HepG2 (cell line): ENCODE measurements around the gene RFX2. TPM values are rescaled to one million over a fixed set of nuclear protein-coding genes. Genes with fewer than 3 reads are reported as not detected.

Source experiments
- ATAC-seq: fragments of 200-7000 bp; cut with Tn5 transposase; 3 replicates; pipeline ENCODE4 v1.9.1; 2020; ENCODE audit warnings: mild to moderate bottlenecking, moderate library complexity
- BruUV-seq: library from RNA; stranded (reverse); fragments of 400-500 nt; replicated peaks from 2 replicates; lab custom pipeline; 2021; lab: Mats Ljungman, UMichigan
- CTCF ChIA-PET: fragments of 300-600 bp; formaldehyde crosslinking; extraction: SDS; loops from one replicate; lab custom pipeline; 2021; ENCODE audit warnings: low total read pairs, inconsistent platforms, low intra/inter-chr PET ratio; lab: Yijun Ruan, JAX
- POLR2A ChIA-PET: fragments of 350-600 bp; sonication (Branson Sonifier 250); formaldehyde crosslinking; loops from one replicate; lab custom pipeline; 2020; ENCODE audit warnings: antibody characterized with exemption, inconsistent platforms; lab: Yijun Ruan, JAX
- DNase-seq: peaks from one replicate; pipeline ENCODE4 v3.0.0-alpha.2; 2015; ENCODE audit warnings: low spot score
- FAIRE-seq: peaks from 3 replicates; lab custom pipeline; 2011; peaks lifted over from hg19 to GRCh38; lab: Jason Lieb, UNC
- H2AFZ ChIP-seq: one replicate; pipeline ENCODE4 v1.6.1; 2011; ENCODE audit warnings: low read length, inconsistent platforms
- H3K27ac ChIP-seq: fragments of 300-600 bp; 3 replicates; pipeline ENCODE4 v1.8.0; 2011; ENCODE audit warnings: mixed run types, mild to moderate bottlenecking, mixed read lengths, low read length, inconsistent platforms; ENCODE audit not compliant: insufficient read depth; ENCODE audit errors: extremely low read length
- H3K27me3 ChIP-seq, 2 experiments: fragments of 200-600 bp in 1 of 2; 2 replicates in 1 of 2; 3 replicates in 1 of 2; pipeline versions ENCODE4 v1.6.0 to v1.8.0; 2011; ENCODE audit warnings: low read length in 2 of 2, mild to moderate bottlenecking in 2 of 2, moderate library complexity in 2 of 2, inconsistent platforms in 1 of 2; ENCODE audit not compliant: insufficient read depth in 2 of 2, control insufficient read depth in 1 of 2
- H3K36me3 ChIP-seq, 2 experiments: fragments of 200-600 bp in 1 of 2; replicated peaks in 1 of 2; 2 replicates in 1 of 2; 3 replicates in 1 of 2; pipeline versions ENCODE4 v1.5.1 to v1.8.0; 2011; ENCODE audit warnings: low read length in 2 of 2, inconsistent platforms in 1 of 2; ENCODE audit not compliant: insufficient read depth in 2 of 2, control insufficient read depth in 1 of 2
- H3K4me1 ChIP-seq: 2 replicates; pipeline ENCODE4 v1.5.1; 2012; ENCODE audit warnings: low read length, inconsistent platforms; ENCODE audit not compliant: insufficient read depth
- H3K4me2 ChIP-seq: 2 replicates; pipeline ENCODE4 v1.6.0; 2011; ENCODE audit warnings: low read depth, low read length, inconsistent platforms
- H3K4me3 ChIP-seq, 3 experiments: fragments of 200-600 bp in 1 of 3; sonication (generic), shearing (Covaris generic) in 1 of 3; replicated peaks in 1 of 3; 2 replicates each; pipeline ENCODE4 v1.5.1; 2011 to 2016; ENCODE audit warnings: low read length in 3 of 3, inconsistent platforms in 2 of 3, low read depth in 2 of 3, mild to moderate bottlenecking in 2 of 3, control low read depth in 1 of 3, mixed read lengths in 1 of 3; ENCODE audit not compliant: insufficient read depth in 1 of 3
- H3K79me2 ChIP-seq: one replicate; pipeline ENCODE4 v1.6.1; 2011; ENCODE audit warnings: low read length, inconsistent platforms; ENCODE audit not compliant: insufficient read depth
- H3K9ac ChIP-seq: 2 replicates; pipeline ENCODE4 v1.6.0; 2011; ENCODE audit warnings: mild to moderate bottlenecking, low read depth, low read length, inconsistent platforms; ENCODE audit not compliant: insufficient read depth
- H3K9me3 ChIP-seq: 2 replicates; pipeline ENCODE4 v1.5.1; 2012; ENCODE audit warnings: mild to moderate bottlenecking, low read length
- H4K20me1 ChIP-seq: 2 replicates; pipeline ENCODE4 v1.6.0; 2011; ENCODE audit warnings: inconsistent platforms, mild to moderate bottlenecking, low read length, moderate library complexity; ENCODE audit not compliant: insufficient read depth
- ATAD3A ChIP-seq: sonication (generic); formaldehyde crosslinking; IDR thresholded peaks from 2 replicates; pipeline ENCODE4 v1.4.0; 2020; ENCODE audit warnings: missing genetic modification reagents
- BCL6 ChIP-seq: IDR thresholded peaks from 2 replicates; pipeline ENCODE4 v1.6.1; 2016; ENCODE audit warnings: missing genetic modification reagents, missing compliant biosample characterization
- CHCHD3 ChIP-seq: sonication (generic); formaldehyde crosslinking; IDR thresholded peaks from 2 replicates; pipeline ENCODE4 v1.8.0; 2022; ENCODE audit warnings: mild to moderate bottlenecking, missing genetic modification reagents, moderate library complexity
- FIP1L1 ChIP-seq: fragments of 200-400 bp; formaldehyde crosslinking; IDR thresholded peaks from 2 replicates; pipeline ENCODE4 v1.6.1; 2018; ENCODE audit warnings: low read depth, mild to moderate bottlenecking, low read length, moderate library complexity, borderline replicate concordance; ENCODE audit not compliant: insufficient read depth
- MYC ChIP-seq: sonication (generic); formaldehyde crosslinking; IDR thresholded peaks from 2 replicates; pipeline ENCODE4 v1.9.0; 2021; ENCODE audit warnings: missing genetic modification reagents, borderline replicate concordance
- NFIC ChIP-seq: IDR thresholded peaks from 2 replicates; pipeline ENCODE4 v1.6.1; 2012; ENCODE audit warnings: mild to moderate bottlenecking, low read length, inconsistent platforms
- NR2F6 ChIP-seq, 2 experiments: IDR thresholded peaks; 2 replicates each; pipeline ENCODE4 v1.6.1; 2016; ENCODE audit warnings: antibody characterized with exemption in 1 of 2, mild to moderate bottlenecking in 1 of 2
- RARG ChIP-seq: sonication (generic); formaldehyde crosslinking; IDR thresholded peaks from 2 replicates; pipeline ENCODE4 v1.4.0; 2020; ENCODE audit warnings: low read depth, mild to moderate bottlenecking, missing genetic modification reagents
- RFX1 ChIP-seq: fragments of 450-650 bp; IDR thresholded peaks from 2 replicates; pipeline ENCODE4 v1.6.1; 2017
- SUZ12 ChIP-seq: fragments of 150-350 bp; IDR thresholded peaks from 2 replicates; pipeline ENCODE4 v1.6.1; 2014; ENCODE audit warnings: low read depth, low read length
- TCF7L2 ChIP-seq: IDR thresholded peaks from 2 replicates; pipeline ENCODE4 v1.6.1; 2011; ENCODE audit warnings: mild to moderate bottlenecking, low read depth, low read length, moderate library complexity
- ZNF207 ChIP-seq: fragments of 450-650 bp; IDR thresholded peaks from 2 replicates; pipeline ENCODE4 v1.6.1; 2016; ENCODE audit warnings: antibody characterized with exemption, borderline replicate concordance
- WGBS: methylation state at CpG from one replicate; pipeline ENCODE4 v1.1.6; 2017; ENCODE audit warnings: low lambda C conversion rate; 5-methylcytosine and 5-hydroxymethylcytosine counted together
- in situ Hi-C: cut with HindIII; loops from 2 replicates; pipeline ENCODE4 v1.10.0; 2017; ENCODE audit warnings: low pct_unique_long_range_greater_than_20kb; ENCODE audit not compliant: extremely low pct_ligation_motif_present
- intact Hi-C: fragments of 100-400 bp; cut with micrococcal nuclease; formaldehyde crosslinking; loops from one replicate; pipeline ENCODE4 v1.10.0; 2022; ENCODE audit not compliant: unreplicated experiment
- polyA plus RNA-seq, 8 experiments: library from polyadenylated mRNA; depleted of rRNA in 3 of 8; stranded (reverse) in 7 of 8; unstranded in 1 of 8; fragments of >200 nt; fragmentation: Illumina TruSeq in 4 of 8; extraction: Trizol in 4 of 8; gene quantifications; 2 replicates each; pipeline versions ENCODE4 v1.2.1 to v1.2.3, GENCODE V29; 2011 to 2016; ENCODE audit warnings: low read depth in 4 of 8, missing spikeins in 1 of 8, mixed read lengths in 1 of 8; ENCODE audit not compliant: insufficient read depth in 1 of 8
- total RNA-seq, 5 experiments: library from RNA; depleted of rRNA; stranded (reverse); fragments of >200 nt; fragmentation: Illumina TruSeq; extraction: Trizol; gene quantifications; 2 replicates each; pipeline ENCODE4 v1.2.3, GENCODE V29; 2016; ENCODE audit warnings: low read depth in 1 of 5
- TF ChIP-seq, protein P1 (sequence below): sonication (generic); formaldehyde crosslinking; IDR thresholded peaks from 2 replicates; pipeline ENCODE4 v1.4.0; 2020; ENCODE audit warnings: missing genetic modification reagents; ENCODE audit errors: not compliant biosample characterization
- TF ChIP-seq, protein P2 (sequence below): sonication (generic); formaldehyde crosslinking; IDR thresholded peaks from 2 replicates; pipeline ENCODE4 v1.4.0; 2020; ENCODE audit warnings: missing genetic modification reagents, mild to moderate bottlenecking, borderline replicate concordance

The RFX2 gene
- total and polyA plus RNA-seq, 2 of the 13 experiments (the other 11 are each of a cell fraction or from before 2014, with no cell fraction given) = 2.8 to 3.3 TPM

DNA sequence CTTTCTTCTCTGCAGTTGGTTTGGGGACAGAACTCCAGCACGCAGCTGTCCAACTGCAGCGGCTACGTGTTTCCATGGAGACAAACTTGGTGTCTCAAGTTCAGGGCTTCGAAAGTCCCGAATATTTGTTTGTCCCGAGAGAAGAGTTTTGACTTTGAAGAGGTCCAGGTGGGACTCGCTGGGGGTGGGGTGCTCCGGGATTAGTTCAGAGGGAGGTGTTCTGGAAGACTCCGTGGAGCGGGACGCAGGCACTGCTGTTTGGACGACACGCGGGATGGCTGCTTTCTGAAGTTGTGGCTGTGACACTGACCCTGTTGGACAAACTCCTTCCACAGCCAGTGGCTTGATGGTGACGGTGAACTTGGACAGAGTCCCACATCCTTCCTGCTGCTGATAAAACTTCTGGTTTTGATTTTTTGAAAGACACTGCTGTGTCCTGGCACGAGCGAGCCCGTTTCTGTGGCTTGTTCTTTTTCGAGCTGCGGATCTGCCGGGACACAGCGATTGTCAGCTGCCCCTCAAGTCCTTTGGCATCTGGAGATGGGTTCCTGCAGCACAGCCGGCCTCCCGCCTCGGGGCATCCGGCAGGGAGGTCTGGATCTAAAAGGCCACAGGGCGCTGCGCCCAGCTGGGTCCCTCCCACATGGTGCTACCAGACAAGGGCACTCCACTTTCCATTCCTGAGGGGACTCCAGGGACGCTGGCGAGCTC is 116.5 kb downstream of the RFX2 start:
- DNase-seq = no peak
- in situ Hi-C loops = no loop called here
- no peak overlapping the region for H3K27ac ChIP-seq
- ChIA-PET POLR2A (interaction anchor here (1.1 to 1.4 kb wide), 3 partner anchors 14 to 28 kb away, joined by 4 to 8 read pairs (median 4); no protein-coding TSS in a partner anchor), CTCF (interaction anchor here (1.0 kb wide), 1 partner anchor 28 kb away, joined by 3 read pairs; no protein-coding TSS in a partner anchor)
- no peaks in the 10 kb centered on the region for H4K20me1 ChIP-seq
- H3K27me3 ChIP-seq = peaks cover 0 to 23% of the 10 kb centered on the region in 2 experiments; a peak in 2 of 5 replicates
- no peaks in the 10 kb centered on the region for H3K79me2 ChIP-seq
- peak overlapping the region; percentile 67 for H3K4me2 ChIP-seq
- no peak overlapping the region for H2AFZ ChIP-seq
- H3K9ac ChIP-seq = no peak overlapping the region
- no peak for FAIRE-seq
- intact Hi-C loops = no loop called here
- BruUV-seq = no TSS peak
- WGBS = 19% methylated on average over 19 of the region's 30 CpGs
- H3K4me1 ChIP-seq = peaks cover 34% of the 10 kb centered on the region
- H3K4me3 ChIP-seq = peak overlapping the region in 1 of 3 experiments; percentile 54; a peak in 3 of 6 replicates
- peak; percentile 53 for ATAC-seq
- no peaks in the 10 kb centered on the region for H3K9me3 ChIP-seq
- H3K36me3 ChIP-seq = no peaks in the 10 kb centered on the region
- TF ChIP-seq BCL6 (0 out of 2 replicates have a peak, but pooled peaks have one; percentile 5), TCF7L2 (no peak), RARG (CRISPR knock-in tag) (no peak), NR2F6 (IDR thresholded peaks at IDR 0.05) (no peak), NR2F6 (CRISPR knock-in tag; IDR thresholded peaks at IDR 0.05) (no peak), NFIC (no peak), FIP1L1 (no peak), MYC (0 out of 2 replicates have a peak, but pooled peaks have one; percentile 11), ZNF207 (no peak), SUZ12 (no peak), ATAD3A (CRISPR knock-in tag) (no peak), RFX1 (peak; percentile 21; the same call in 1 of the 2 replicates), CHCHD3 (no peak)
- TF ChIP-seq, protein P1, sequence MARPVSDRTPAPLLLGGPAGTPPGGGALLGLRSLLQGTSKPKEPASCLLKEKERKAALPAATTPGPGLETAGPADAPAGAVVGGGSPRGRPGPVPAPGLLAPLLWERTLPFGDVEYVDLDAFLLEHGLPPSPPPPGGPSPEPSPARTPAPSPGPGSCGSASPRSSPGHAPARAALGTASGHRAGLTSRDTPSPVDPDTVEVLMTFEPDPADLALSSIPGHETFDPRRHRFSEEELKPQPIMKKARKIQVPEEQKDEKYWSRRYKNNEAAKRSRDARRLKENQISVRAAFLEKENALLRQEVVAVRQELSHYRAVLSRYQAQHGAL = no peak
- TF ChIP-seq, protein P2, sequence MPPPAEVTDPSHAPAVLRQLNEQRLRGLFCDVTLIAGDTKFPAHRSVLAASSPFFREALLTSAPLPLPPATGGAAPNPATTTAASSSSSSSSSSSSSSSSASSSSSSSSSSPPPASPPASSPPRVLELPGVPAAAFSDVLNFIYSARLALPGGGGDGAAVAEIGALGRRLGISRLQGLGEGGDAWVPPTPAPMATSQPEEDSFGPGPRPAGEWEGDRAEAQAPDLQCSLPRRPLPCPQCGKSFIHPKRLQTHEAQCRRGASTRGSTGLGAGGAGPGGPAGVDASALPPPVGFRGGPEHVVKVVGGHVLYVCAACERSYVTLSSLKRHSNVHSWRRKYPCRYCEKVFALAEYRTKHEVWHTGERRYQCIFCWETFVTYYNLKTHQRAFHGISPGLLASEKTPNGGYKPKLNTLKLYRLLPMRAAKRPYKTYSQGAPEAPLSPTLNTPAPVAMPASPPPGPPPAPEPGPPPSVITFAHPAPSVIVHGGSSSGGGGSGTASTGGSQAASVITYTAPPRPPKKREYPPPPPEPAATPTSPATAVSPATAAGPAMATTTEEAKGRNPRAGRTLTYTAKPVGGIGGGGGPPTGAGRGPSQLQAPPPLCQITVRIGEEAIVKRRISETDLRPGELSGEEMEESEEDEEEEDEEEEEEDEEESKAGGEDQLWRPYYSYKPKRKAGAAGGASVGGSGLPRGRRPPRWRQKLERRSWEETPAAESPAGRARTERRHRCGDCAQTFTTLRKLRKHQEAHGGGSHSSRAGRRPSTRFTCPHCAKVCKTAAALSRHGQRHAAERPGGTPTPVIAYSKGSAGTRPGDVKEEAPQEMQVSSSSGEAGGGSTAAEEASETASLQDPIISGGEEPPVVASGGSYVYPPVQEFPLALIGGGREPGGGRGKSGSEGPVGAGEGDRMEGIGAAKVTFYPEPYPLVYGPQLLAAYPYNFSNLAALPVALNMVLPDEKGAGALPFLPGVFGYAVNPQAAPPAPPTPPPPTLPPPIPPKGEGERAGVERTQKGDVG (CRISPR knock-in tag) = no peak
